ENCODE data around the gene HOXB7.
A peak's percentile ranks its signal among the peaks of the same experiment; 100 is the strongest.

The HOXB7 gene

GRCh38 chr17:48610282-48611211, at the start of gene HOXB7:
Gene HOXB7 (minus strand): TSS chr17:48611017. CDS start chr17:48610918, 99 bp downstream.
- DNase-seq: peak; percentile 45 to 62

GRCh38 chr17:48655913-48656312, 45.1 kb upstream of the HOXB7 start:
- no peak for DNase-seq

DNA sequence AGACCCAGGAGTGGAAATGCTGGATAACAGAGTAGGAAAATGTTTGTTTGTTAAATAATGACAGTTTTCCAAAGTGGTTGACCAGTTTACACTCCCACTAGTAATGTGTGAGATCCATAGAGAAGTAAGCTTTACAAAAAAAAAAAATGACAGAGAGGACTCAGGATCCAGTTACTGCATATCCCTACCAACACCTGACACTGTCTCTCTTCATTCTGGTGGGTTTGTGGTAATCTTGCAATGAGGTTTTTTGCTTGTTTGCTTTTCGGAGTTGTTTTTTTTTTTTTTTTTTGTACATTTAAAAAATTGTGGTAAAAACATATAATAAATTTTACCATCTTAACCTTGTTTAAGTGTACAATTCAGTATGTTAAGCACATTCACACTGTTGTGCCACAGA, 38.9 kb upstream of the HOXB7 start:
- DNase-seq: no peak

GRCh38 chr17:48647963-48648245, 37.1 kb upstream of the HOXB7 start:
- DNase-seq: no peak

GRCh38 chr17:48647103-48647962, 36.5 kb upstream of the HOXB7 start:
- no peak for DNase-seq

GRCh38 chr17:48646183-48647102, 35.6 kb upstream of the HOXB7 start:
- peak; percentile 30 to 33 for DNase-seq

DNA sequence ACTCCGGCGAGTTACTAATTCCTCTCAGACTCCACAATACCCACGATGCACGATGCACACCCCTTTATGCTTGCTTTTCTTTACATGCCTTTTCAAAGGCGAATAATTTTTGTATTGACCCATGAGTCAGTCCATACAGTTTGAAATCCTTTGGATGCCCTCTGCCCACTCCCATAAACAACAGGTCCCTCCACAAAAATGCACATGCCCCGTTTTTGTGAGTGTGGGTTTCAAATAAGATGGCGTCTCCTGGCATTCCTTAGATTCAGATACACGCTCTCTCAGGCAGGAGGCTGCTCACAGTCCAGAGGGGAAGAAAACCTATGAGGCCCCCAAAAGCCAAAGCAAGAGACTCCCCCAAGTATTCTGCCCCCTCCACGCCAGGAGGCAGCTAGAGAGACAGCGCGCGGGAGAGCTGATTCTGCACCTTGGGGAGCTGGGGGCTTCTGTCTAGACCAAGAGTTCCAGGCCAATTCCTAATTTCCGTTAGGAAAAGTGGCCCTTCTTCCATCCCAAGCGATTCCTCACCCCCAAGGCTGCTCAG, 34.9 kb upstream of the HOXB7 start:
- no peak for DNase-seq

DNA sequence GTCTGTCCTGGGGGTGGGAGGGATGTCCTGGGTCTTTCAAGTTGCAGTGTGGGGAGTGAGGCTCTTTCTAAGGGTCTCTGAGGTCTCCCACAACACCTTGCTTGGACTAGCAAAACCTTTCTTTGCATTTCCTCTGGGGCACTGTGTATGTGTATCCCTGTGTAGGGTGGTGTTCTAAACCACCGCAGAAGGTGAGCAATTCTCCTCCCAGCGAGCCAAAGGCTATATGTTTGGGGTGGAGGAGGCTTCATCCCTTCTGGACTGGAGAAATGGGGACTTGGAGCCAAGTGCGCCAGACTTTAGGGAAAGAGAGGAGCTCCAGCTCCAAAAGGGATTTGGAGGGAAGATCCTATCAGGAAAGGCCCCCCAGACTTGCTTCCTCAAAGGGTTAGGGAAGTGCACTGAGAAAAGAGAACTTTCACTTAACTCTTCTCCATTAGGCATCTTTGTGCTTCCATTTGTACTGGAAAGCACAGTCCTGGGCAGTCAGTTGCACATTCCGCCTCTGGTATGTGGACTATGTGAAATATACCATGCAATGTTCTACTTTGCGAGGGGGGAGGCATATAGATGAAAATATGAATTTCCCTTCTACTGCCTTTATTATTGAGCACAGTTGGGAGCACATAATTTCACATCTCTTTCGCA, 34.2 kb upstream of the HOXB7 start:
- DNase-seq: no peak

GRCh38 chr17:48644159-48644558, 33.3 kb upstream of the HOXB7 start:
- no peak for DNase-seq

GRCh38 chr17:48643697-48644012, 32.8 kb upstream of the HOXB7 start:
- no peak for DNase-seq

DNA sequence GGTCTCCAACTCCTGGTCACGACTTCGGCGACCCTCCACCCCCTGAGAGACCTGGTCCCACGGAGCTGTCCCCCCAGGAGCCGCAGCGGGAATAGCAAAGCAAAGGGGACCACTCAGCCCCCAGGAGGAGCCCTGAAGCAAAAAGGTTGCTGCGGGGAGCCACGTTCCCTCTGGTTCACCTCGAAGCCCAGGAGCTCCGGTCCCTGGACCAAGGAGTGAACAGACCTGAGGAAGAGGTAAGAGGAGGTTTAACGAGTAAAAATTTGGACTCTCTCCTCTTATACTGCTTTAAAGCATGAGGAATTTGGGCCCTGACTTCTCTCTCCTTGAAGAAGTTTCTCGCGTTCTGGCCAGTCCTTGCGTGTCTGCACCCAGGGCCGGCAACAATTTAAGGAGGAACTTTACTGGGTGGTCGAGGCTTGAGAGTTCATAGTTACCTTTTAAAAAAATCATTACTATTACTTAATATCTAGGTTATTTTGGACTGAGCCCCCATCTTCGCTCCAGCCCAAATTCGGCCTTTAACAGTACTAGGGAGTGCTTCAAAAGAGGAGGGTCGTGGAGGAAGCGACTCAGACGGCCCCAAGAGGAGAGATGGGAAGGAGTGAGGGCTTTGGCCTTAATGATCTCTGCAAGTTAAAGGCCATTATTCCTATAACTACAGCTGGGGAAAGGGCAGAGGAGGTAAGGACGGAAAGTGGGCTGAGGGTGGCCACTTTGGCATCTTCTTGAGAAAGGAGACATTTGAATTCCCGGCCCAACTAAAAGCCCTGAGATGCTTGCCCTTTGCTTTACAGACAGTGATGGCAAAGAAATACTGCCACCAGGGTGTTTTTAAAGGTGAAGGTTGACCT, 32.3 kb upstream of the HOXB7 start:
- no peak for DNase-seq

DNA sequence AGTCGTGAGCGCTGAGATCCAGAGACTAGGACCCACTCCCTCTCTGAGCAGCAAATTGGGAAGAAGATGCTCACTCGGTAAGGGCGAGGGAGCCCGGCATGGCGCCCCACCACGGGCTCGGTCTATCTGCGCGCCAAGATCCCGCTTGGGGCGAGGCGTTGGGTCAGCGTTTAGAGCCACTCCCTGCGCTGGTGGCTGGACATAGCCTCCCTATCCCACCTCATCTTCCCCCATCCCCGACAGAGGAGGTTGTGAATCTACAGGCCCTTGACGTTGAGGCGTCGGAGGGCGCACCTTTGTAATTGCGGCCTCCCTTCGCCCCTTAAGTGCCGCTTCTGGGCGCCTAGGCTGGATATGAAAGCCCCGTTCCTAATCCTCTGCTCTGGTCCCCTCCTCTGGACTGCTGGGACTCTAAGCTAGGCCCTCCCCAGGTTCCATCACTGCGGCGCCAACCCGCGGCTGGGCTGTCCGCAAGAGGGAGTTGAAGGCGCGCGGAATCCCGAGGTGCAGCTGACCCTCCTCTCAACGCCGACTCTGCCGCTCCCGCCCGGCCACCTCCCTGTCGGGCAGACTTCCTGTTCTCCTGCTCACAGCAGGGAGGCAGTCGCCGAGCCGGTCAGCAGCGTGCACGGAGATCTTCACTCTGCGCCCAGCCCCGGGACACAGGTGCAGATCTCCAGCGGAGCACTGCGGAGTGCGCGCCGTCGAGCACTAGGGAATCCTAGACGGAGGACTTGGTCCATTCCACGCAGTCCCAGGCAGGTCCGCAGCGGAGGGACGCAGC, 31.4 kb upstream of the HOXB7 start:
- no peak for DNase-seq

DNA sequence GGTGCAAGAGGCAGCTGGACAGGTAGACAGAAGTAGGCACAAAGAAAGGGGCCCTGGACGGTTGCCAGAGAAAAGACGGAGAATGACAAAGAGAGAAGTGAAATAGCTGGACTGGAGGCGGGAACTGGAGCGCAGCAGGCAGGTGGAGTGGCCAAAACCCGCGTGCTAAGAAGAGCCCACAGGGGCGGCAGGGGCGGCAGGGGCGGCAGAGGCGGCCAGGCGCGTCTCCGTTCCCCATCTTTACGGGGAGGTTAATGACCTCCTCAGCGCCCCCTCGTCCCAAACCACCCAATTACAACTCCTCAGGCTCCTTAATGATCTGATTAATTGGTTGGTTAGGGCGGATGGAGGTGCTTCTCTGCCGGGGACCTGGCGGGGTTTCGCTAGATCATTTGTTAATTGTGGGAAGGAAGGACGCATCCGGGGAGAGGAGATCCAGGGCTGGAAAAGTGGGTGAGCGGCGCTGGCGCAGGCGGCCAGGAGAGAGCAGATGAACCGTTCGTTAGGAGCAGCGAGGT, 30.8 kb upstream of the HOXB7 start:
- no peak for DNase-seq

DNA sequence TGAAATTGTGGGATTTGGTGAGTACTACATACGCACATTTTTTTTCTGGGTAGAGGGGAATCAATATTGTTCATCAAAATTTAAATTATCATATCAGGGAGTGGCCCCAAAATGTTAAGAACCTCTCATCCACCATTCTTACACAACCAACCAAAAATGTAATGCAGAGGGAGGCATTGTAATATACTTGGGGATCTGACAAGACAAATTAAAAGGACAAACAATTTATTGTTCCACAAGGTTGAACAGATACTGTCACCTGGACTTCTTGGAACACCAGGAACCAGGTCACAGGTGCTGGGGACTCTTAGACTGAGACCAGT, 30.0 kb upstream of the HOXB7 start:
- DNase-seq: no peak

- no peak for DNase-seq
These were observed 29.4 kb upstream of the HOXB7 start for GRCh38 chr17:48639982-48640857.

DNA sequence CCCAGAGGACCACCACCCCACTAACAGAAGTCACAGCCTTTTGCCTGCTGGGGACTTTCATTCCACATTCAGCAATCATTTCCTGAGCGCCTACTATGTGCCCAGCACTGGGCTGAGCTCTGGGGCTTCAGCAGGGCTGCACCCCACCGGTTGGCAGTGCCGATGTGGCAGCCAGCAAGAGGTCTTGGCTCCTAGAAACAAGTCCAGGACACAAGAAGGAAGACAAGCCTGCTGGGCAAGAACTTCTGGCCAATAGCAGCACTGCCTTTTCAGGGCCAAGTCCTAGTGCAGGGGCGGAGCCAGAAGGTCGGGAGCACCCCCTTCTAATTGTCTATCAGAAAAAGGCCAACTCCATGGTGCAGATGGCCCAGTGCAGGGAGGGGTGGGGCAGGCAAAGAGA, 28.3 kb upstream of the HOXB7 start:
- DNase-seq: no peak

DNA sequence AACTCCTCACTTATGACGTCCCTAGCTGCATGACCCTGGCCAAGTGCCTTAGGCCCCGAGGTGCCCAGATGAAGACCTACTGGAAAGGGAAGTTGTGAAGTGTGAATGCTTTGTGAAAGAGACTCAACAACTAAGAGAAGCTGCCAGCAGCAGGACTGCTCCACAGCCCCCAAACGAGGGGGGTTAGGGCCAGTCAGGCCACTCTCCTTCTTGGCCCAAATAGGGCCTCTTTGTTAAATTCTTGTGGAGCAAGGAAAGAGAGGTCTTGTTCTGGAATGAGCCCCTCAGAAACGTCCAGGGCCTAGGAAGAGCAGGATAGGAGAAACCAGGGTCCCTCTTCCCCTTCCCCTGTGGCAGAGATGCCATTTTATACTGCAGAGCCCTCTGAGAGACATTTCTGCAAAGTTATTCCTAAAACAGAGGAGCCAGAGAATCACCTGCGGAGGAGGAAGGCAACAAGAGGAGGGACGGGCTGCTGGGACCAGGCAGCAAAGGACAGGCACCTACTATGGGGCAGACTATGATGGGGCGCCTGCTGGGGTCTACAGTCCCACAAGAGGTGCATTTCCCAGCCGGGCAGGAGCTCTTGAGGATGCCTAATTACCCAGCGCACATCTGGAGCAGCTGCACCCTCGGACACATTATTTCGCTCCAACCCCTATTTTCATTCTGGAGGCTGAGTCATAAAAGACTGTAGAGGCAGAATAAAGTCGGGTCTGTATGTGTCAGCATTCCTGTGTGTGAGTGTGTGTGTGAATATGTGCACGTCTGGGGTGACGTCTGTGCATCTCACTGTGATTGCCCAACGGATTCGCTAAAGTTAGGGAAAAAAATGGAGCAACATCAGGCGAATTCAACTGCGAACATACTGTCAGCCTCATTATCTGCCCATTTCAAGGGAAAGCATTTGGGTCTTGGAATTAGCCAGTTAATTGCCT, 26.8 kb upstream of the HOXB7 start:
- DNase-seq: no peak

Measured in CD4-positive, alpha-beta T cell treated with Interleukin-1 beta for 1 hour (primary cell).